IPS-20b (cell line): ENCODE measurements around the gene HSD17B8.

ENCODE experiments used
- H3K27ac ChIP-seq: one replicate; pipeline ENCODE4 v1.5.1; 2013; ENCODE audit warnings: low read length
- H3K27me3 ChIP-seq: 2 replicates; pipeline ENCODE4 v1.6.1; 2013; ENCODE audit warnings: mild to moderate bottlenecking, low read length, inconsistent platforms; ENCODE audit not compliant: insufficient read depth
- H3K36me3 ChIP-seq: 2 replicates; pipeline ENCODE4 v1.6.1; 2013; ENCODE audit warnings: low read depth, mild to moderate bottlenecking, inconsistent platforms, low read length, moderate library complexity; ENCODE audit not compliant: insufficient read depth
- H3K4me1 ChIP-seq: 2 replicates; pipeline ENCODE4 v1.6.1; 2013; ENCODE audit warnings: mild to moderate bottlenecking, control low read depth, inconsistent platforms, low read length, moderate library complexity; ENCODE audit not compliant: insufficient read depth
- H3K4me3 ChIP-seq: 2 replicates; pipeline ENCODE4 v1.5.1; 2013; ENCODE audit warnings: mild to moderate bottlenecking, low read length, inconsistent platforms
- H3K9ac ChIP-seq: 2 replicates; pipeline ENCODE4 v1.6.1; 2013; ENCODE audit warnings: low read depth, mild to moderate bottlenecking, inconsistent platforms, low read length, moderate library complexity
- H3K9me3 ChIP-seq: 2 replicates; pipeline ENCODE4 v1.6.1; 2013; ENCODE audit warnings: mild to moderate bottlenecking, low read depth, low read length, inconsistent platforms; ENCODE audit not compliant: insufficient read depth

Gene HSD17B8

DNA sequence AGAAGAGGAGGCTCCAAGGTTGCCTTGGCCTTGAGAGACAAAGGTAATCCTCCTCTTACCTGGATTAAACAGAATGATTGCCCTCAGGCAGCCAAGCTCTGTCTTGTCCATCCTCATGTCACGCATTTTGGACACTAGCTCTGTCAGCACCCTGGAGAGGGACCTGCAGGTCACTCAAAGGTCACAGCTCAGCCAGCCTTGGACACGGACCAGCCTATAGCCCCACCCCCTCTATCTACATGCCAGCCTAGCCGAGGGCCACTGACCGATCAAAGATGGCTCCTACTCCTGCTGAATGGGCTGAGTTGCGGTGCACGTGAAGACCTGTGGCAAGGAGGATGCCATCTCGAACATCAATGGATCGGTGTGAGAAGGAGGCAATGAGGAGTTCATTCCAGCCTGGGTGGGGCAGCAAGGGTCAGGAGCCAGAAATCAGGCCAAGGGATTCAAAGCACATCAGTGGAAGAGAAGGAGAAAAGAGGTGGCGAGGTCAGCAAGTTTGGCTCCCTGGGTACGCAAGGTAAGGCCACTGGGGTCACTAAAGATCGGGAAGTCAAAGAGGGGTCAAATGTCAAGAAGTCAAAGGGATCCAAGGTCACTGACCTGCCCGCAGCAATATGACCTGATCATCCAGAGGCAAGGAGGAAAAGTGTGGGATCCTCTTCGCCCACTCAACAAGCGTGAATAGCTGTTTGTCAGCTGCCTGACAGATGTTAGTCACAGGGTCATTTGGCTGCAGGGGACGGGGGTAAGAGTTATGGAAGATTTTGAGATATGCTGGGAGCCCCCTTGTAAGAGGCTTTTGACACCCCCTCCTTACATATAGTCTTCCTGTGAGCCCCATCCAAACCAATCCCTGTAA lies 8.9 kb upstream of the HSD17B8 start:
- H3K4me1 ChIP-seq = peaks cover 6% of the 10 kb centered on the region; the same call in 1 of the 2 replicates
- no peak overlapping the region for H3K4me3 ChIP-seq
- H3K9me3 ChIP-seq = no peaks in the 10 kb centered on the region
- H3K27ac ChIP-seq = no peak overlapping the region
- no peak overlapping the region for H3K9ac ChIP-seq
- H3K36me3 ChIP-seq = peaks cover 31% of the 10 kb centered on the region
- peaks cover 25% of the 10 kb centered on the region for H3K27me3 ChIP-seq

- H3K27ac ChIP-seq = no peak overlapping the region
- H3K4me3 ChIP-seq = no peak overlapping the region
- H3K4me1 ChIP-seq = peaks cover 3% of the 10 kb centered on the region; the same call in 1 of the 2 replicates
- peaks cover 42% of the 10 kb centered on the region for H3K36me3 ChIP-seq
- H3K27me3 ChIP-seq = peaks cover 6% of the 10 kb centered on the region
- no peak overlapping the region for H3K9ac ChIP-seq
- no peaks in the 10 kb centered on the region for H3K9me3 ChIP-seq
Measured at GRCh38 chr6:33197431-33198048, 6.9 kb upstream of the HSD17B8 start.

DNA sequence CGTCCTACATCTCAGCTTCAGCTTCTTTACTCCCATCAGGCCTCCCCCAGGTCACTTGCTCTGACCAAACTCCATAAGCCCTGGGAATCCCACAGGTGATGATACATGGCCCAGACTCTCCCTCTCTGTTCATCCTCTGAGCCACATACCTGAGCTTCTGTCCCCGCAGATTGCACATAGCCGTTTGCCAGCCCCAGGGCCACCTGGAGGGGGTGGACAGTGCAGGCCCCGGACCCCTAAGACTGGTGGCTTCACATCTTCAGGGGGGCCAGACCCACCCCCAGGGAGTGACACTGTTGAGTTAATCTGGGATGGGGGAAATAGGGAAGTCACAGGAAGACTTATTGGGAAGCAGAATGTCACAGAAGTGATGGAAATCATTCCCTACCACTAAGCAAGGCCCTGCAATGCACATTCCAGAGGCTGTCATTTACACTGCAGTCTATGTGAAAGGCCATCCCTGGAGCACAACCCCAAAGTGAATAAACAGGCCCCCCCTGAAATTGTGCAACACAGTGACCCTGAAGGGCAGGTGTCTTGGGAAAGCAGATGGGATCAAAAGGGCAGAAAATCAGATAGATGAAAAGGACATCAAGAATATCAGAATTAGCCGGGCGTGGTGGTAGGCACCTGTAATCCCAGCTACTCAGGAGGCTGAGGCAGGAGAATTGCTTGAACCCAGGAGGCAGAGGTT lies 6.1 kb upstream of the HSD17B8 start:
- Histone ChIP-seq H3K9me3 (no peaks in the 10 kb centered on the region), H3K4me1 (peaks cover 3% of the 10 kb centered on the region; the same call in 1 of the 2 replicates), H3K4me3 (no peak overlapping the region), H3K27ac (no peak overlapping the region), H3K9ac (no peak overlapping the region), H3K27me3 (no peaks in the 10 kb centered on the region), H3K36me3 (peaks cover 50% of the 10 kb centered on the region)

- peaks cover 6% of the 10 kb centered on the region for H3K4me1 ChIP-seq
- H3K4me3 ChIP-seq = peak overlapping the region; percentile 96
- no peak overlapping the region for H3K27ac ChIP-seq
- H3K36me3 ChIP-seq = peaks cover 56% of the 10 kb centered on the region
- H3K9ac ChIP-seq = no peak overlapping the region; the same call in 1 of the 2 replicates
- H3K9me3 ChIP-seq = no peaks in the 10 kb centered on the region
- H3K27me3 ChIP-seq = no peaks in the 10 kb centered on the region
Measured at GRCh38 chr6:33198853-33199436, 5.5 kb upstream of the HSD17B8 start.

DNA sequence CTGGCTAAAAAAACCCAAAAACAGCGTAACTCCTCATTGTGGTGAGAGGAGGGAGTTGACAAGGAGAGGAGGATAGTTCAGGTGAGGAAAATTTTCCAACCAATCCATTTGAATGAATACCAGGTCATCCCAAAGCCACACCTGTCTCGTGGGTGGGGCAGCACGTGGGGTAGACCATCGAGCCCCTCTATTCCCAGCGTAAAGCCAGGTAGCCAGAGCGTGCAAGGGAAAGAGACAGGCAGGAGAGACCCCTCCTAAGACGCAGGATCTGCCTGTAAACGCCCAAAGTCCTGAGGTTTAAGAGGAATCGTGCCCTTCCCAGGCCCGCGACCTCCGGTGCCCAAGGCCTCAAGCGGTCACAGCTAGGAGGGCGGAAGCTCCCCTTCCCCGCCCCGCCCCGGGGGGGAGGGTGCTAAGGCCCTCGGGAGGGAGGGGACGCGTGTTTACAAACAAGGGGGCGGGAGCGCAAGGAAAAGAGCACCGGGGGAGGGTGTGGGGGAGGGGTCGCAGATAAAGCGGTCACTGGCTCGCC lies 4.7 kb upstream of the HSD17B8 start:
- H3K36me3 ChIP-seq = peaks cover 51% of the 10 kb centered on the region
- H3K4me1 ChIP-seq = peaks cover 9% of the 10 kb centered on the region
- peak overlapping the region; percentile 96 for H3K4me3 ChIP-seq
- H3K27ac ChIP-seq = no peak overlapping the region
- peak overlapping the region; percentile 95; the same call in 1 of the 2 replicates for H3K9ac ChIP-seq
- no peaks in the 10 kb centered on the region for H3K27me3 ChIP-seq
- no peaks in the 10 kb centered on the region for H3K9me3 ChIP-seq

DNA sequence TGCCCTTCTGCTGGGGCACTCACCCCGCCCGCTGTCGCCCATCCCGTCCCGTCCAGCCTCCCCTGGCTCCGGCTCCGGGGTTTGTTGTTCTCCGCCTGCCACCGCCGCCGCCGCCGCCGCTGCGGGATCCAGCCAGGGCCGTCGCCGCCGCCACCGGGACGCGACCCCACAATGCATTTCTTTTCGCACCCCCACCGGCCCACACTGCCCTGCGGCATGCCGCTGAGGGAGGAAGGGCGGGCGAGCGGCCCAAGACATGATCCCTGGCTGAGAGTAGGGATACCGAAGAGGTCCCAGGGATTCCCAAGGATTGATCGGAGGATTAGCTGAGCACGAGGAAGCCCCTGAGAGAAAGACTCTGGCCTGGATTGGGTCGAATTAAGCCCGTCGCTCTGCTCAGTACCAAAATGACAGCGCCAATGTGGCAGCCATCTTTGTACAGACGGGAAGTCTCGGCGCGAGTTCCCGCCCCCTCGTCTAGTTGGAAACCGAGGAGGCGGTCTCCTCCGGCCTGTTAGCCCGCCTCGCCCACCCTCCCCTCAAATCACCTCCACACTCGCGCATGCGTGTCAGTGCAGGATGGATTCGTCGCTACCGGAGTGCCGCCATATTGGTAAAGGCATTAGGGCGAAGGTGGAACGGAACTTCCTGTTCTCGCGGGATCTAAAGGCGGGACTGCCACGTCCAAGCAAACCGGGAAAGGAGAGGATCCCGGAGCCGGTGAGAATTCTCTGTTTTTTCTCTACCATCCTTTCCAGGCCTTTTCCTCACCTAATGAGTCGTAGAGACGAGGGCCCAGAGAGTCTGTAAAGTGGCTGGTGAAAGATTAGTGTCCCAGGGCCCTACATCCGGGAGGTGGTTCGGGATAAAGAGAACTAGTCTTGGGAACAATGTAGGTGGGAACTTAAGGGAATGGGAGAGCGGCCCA lies 4.0 kb upstream of the HSD17B8 start, which contains the start of the genes RXRB and SLC39A7:
RXRB (minus strand) TSS at position 447 of the 928 bp plus-strand sequence; CDS start at position 258, 189 bp downstream.
SLC39A7 (plus strand) TSS at position 649 of the 928 bp plus-strand sequence. CDS start 379 bp downstream, outside the sequence.
- Histone ChIP-seq H3K9ac (peak within 1 kb of the TSS; percentile 95), H3K27ac (peak within 1 kb of the TSS; percentile 85), H3K27me3 (peaks cover 6% of the 10 kb centered on the region), H3K4me3 (peak within 1 kb of the TSS; percentile 96), H3K9me3 (no peaks in the 10 kb centered on the region), H3K4me1 (peaks cover 11% of the 10 kb centered on the region), H3K36me3 (peaks cover 44% of the 10 kb centered on the region)

DNA sequence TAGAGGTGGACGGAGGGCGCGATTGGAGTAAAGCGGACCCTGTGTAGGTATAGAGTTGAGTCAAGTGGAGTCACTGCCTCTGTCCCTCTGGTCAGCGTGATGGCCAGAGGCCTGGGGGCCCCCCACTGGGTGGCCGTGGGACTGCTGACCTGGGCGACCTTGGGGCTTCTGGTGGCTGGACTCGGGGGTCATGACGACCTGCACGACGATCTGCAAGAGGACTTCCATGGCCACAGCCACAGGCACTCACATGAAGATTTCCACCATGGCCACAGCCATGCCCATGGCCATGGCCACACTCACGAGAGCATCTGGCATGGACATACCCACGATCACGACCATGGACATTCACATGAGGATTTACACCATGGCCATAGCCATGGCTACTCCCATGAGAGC lies 3.3 kb upstream of the HSD17B8 start:
- peak overlapping the region; percentile 95 for H3K9ac ChIP-seq
- H3K27ac ChIP-seq = peak overlapping the region; percentile 85
- no peaks in the 10 kb centered on the region for H3K9me3 ChIP-seq
- H3K27me3 ChIP-seq = peaks cover 13% of the 10 kb centered on the region
- H3K4me3 ChIP-seq = peak overlapping the region; percentile 96
- H3K4me1 ChIP-seq = peaks cover 14% of the 10 kb centered on the region
- H3K36me3 ChIP-seq = peaks cover 37% of the 10 kb centered on the region

GRCh38 chr6:33201935-33202334 lies 2.5 kb upstream of the HSD17B8 start:
- Histone ChIP-seq H3K27ac (no peak overlapping the region), H3K4me3 (peak overlapping the region; percentile 96), H3K27me3 (peaks cover 21% of the 10 kb centered on the region), H3K4me1 (peaks cover 14% of the 10 kb centered on the region), H3K9me3 (no peaks in the 10 kb centered on the region), H3K36me3 (peaks cover 30% of the 10 kb centered on the region), H3K9ac (peak overlapping the region; percentile 95; the same call in 1 of the 2 replicates)

GRCh38 chr6:33202799-33203198 lies 1.7 kb upstream of the HSD17B8 start:
- H3K9ac ChIP-seq = no peak overlapping the region
- H3K36me3 ChIP-seq = peaks cover 26% of the 10 kb centered on the region
- no peak overlapping the region for H3K4me3 ChIP-seq
- peaks cover 30% of the 10 kb centered on the region for H3K27me3 ChIP-seq
- H3K4me1 ChIP-seq = peaks cover 14% of the 10 kb centered on the region
- no peaks in the 10 kb centered on the region for H3K9me3 ChIP-seq
- no peak overlapping the region for H3K27ac ChIP-seq

GRCh38 chr6:33203443-33204164 lies 851 bp upstream of the HSD17B8 start:
- Histone ChIP-seq H3K9me3 (no peaks in the 10 kb centered on the region), H3K27me3 (peaks cover 34% of the 10 kb centered on the region), H3K9ac (peak overlapping the region; percentile 24; the same call in 1 of the 2 replicates), H3K27ac (no peak overlapping the region), H3K4me1 (peaks cover 14% of the 10 kb centered on the region), H3K36me3 (peaks cover 26% of the 10 kb centered on the region), H3K4me3 (peak overlapping the region; percentile 87)
